ENCODE results near the gene SLX4IP.
"Not testable (repeated sequence)": the region's sequence is repeated elsewhere in the genome, so short reads cannot be mapped to it uniquely, and the experiment has no call there.

SLX4IP gene

DNA sequence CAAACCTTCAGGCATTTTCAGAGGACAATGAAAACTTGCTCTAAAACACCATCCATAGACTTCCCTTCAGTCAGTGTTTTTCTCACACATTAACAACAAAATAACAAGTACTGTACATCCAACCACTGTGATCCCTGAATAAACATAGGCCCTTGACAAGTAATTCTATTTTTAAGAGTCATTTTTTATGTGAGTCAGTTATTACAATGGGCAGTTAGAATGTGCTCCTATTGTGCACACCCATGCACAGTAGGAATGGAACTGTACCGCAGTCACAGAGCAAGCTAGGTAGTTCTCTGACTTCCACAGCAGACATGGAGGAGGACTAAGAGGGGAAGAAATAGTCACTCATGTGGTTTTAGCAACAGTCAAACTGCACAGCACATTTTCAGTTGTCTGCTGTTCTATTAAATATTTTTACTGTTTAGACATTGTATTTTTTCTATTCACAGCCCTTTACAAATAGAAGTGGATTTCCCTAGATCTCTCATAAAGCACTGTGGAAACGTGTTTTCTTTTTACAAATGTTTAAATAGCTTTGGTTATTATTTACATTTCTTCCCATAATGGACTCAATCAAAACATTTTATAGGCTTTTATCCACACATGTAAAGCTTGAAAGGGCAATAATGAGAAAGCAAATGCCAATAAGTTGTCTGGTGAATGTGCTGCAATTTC, 138.3 kb downstream of the SLX4IP start:
- no peak for DNase-seq (ENCODE audit: low read depth in 2 of 2)

DNA sequence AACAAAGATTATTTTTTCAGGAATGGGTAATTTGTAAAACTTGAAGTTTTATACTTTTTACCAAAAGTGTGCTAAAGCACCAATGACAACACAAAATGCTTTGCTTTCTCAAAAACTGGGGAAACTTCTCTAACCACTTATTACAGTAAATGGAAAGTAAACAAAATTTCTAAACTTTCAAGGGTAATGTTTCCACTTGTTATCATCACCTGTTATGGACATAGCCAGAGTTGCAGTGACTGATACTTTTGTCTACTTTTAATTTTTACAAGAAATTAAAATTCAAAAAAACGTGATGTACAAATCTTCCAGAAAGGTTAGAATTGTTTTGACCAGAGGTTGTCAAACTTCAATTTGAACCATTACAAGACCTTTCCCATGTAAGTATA, 138.8 kb downstream of the SLX4IP start:
- no peak for DNase-seq (ENCODE audit: low read depth in 2 of 2)

DNA sequence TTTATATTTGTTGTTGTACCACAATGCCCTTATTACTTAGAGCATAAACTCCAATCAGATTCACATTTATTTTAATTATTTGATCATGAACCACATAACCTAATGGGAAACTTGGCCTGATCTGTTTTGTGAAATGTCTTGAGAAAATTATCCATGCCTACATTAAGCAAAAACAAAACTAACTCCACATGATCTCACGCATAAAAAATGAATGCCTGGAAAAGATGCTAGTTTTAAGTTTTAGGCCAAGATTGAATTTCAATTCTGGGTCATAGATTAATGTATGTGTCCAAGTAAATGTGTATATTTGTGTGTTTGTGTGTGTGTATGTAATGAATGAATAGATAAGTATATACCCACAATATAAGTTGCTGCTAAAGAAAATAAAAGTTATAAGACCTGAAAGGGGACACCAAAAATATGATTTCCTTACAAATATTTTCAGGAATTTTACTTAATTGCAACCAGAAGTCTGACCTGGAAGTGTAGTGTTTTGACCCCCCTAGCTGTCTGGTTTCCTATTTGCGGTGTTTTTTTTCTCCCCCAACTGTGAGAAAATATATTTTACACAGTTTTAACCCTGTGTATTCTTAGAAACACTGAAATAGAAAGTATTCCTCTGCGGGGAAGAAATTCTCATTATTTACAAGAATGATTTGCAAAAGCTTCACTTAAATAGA, 141.4 kb downstream of the SLX4IP start:
- no peak for DNase-seq (ENCODE audit: low read depth in 2 of 2)

DNA sequence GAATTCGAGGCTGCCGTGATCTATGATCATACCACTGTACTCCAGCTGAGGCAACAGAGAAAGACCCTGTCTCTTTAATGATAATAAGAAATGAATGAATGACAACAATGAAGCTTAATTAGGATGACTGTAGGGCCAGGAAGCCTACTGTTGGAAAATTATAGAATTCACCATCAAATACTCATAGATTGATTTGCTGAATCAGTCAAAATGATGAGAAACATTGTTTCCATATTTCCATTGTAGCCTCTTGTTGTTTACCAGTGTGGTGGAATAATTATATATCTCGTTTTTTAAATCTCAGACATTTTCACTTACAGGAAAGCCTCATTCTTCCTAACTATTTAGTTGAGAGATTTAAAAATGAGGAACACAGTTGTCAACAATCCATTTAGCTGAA, 142.5 kb downstream of the SLX4IP start:
- DNase-seq (ENCODE audit: low read depth in 2 of 2): no peak

DNA sequence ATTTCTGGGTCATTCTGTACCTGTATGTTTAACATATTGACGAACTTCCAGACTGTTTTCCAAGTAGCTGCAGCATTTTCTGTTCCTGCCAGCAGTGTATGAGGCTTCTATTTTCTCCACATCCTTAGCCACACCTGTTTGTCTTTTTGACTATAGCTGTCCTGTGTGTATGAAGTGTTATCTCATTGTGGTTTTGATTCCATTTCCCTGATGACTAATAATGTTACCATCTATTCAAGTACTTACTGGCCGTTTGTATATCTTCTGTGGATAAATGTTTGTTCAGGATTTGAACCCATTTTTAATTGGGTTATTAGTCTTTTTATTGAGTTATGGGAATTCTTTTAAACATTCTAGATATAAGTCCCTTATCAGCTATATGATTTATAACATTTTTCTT, 143.5 kb downstream of the SLX4IP start:
- DNase-seq (ENCODE audit: low read depth in 2 of 2): no peak

DNA sequence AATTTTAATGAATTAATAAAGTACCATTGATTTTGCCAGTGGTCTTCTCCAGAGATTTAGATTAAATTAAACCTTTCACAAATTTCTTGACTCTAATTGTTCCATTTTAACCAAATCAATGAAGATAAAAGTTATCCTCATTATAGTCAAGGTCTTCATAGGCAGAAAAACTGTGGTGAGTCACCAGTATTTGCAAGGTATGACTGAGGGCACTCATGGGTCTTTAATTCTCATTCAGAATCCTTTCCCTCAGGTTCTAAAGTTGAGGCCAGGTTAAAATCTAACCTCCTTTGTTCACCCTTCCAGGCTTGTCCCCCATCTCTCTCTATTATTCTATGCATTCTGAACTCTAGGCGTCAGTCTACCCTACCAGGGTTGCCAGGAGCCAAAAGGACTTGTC, 144.8 kb downstream of the SLX4IP start:
- DNase-seq (ENCODE audit: low read depth in 2 of 2): no peak

DNA sequence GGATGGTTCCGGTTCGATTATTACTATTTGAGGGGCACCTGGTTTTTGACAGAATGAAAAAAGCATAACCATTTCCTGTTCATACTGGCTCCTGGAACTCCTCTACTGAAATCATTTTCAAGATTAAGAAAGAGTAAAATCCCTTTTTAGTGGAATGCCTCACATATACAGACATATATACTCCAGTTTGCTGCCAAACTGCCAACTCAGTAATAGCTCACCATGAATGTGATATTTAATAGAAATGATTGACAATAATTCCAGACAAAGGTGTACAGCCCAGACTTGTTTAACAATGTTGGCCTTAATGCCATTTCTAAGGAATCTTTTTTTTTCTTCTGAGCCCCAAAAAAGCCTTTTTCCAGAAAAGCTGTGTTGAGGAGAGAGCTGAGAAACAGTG, 145.6 kb downstream of the SLX4IP start:
- DNase-seq (ENCODE audit: low read depth in 2 of 2): no peak

DNA sequence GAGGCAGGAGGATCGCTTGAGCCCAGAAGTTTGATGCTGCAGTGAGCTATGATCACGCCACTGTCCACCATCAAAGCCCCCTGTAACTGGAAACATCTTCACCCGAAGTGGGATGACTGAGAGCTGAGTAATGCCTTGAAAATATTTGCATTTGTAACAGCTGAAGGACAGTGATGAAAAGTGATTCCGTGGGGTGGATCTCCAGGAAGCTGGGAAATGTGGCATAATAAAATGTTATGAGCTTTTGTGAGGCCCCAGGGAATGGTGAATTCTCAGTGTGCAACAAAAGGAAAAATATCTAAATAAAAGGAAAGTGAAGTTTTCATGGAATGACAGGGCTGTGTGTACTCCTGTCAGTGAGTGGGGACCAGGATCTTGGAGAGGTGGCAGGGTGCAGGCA, 146.7 kb downstream of the SLX4IP start:
- no peak for DNase-seq (ENCODE audit: low read depth in 2 of 2)

DNA sequence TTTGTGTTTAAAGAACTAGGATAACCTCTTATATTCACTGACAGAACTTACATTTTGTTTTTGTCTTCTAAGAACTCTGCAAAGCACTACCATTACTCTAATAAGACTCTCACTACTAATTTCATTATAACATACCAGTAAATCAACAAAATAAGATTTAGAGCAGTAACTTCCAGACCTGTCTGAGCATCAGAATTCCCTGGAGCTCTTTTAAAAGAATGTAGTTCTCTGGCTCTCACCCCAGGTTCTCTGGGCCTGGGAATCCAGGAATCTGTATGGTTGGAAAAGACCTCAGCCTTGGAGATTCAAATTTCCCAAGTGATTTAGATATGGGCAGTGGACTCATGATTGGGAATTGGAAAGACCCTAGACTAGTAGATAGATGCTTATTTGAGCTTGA, 149.3 kb downstream of the SLX4IP start:
- no peak for DNase-seq (ENCODE audit: low read depth in 2 of 2)

DNA sequence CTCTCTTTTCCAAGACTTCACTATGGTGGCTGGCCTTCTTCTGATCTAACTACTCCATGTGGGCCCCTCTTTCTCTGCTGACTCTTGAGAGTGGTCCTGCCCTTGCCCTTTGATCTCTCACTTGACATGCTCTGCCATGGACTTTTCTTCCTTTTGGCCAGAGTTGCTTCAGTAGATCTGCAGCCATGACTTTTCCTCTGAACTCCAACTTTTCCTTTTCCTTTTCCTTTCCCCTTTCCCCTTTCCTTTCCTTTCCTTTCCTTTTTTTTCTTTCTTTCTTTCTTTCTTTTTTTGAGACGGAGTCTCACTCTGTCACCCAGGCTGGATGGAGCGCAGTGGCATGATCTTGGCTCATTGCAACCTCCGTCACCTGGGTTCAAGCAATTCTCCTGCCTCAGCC, 150.2 kb downstream of the SLX4IP start:
- DNase-seq (ENCODE audit: low read depth in 2 of 2): no peak

DNA sequence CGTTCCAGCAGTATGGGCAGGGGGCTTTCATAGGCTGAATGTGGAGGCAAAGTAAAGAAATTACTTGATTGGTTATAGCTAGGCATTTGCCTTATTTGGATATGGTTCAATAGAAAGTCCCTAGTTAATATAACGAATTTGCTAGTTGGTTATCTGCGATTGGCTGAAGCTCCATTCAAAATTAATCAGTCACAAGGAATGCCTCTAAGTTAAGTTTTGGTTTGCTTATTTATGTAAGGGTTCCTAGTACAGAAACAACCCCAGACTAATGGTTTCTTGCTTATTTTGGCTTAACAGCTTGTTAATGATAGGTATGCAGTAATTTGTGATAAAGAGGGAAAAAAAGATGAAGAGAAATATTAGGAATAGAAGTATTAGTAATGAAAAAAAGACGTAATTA, 151.2 kb downstream of the SLX4IP start:
- DNase-seq (ENCODE audit: low read depth in 2 of 2): no peak

DNA sequence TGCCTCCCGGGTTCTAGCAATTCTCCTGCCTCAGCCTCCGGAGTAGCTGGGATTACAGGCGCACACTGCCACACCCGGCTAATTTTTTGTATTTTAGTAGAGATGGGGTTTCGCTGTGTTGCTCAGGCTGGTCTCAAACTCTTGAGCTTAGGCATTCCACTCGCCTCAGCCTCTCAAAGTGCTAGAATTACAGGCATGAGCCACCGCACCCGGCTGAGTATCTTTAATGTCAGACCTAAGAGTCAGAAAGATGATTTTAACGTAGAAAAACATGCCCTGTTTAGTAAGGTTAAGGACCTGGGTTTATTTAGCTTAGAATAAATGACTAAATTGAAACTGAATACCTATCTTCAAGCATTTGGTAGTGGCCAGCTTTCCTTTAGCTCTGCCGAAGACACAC, 155.3 kb downstream of the SLX4IP start:
- not testable (repeated sequence) for DNase-seq (ENCODE audit: low read depth in 2 of 2)

DNA sequence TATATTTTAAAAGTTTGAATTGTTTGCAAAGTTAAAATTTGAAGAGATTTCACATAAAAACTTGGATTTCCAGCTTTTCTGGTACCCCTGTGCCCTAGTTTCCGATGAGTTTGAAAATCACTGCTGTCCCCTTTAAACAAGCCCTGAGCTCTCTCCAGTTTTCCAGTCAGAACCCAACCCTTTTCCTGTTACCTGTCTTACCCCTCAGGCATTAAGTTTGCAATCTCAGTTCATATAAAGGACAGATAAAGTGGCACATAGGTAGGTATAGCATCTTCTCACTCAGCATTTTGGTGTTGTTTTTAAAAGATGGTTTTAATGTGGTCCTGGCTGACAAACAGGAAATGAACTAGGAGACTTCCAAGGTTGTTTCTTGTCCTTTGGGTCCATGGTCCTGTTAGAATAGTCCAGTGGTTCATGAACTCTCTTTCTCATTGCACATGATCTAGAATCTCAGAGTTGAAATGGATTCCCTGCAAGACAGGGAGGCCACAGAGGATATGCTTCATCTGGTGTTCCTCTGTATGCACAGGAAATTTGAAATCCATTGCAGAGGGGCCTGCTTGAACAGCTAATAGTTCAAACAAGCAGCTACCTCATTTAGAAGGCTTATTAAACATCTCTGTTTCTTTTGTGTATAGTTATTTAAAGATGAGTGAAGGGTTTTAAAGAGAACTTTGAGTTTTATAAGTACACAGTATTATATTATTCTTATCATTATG, 156.0 kb downstream of the SLX4IP start:
- no peak for DNase-seq (ENCODE audit: low read depth in 2 of 2)

DNA sequence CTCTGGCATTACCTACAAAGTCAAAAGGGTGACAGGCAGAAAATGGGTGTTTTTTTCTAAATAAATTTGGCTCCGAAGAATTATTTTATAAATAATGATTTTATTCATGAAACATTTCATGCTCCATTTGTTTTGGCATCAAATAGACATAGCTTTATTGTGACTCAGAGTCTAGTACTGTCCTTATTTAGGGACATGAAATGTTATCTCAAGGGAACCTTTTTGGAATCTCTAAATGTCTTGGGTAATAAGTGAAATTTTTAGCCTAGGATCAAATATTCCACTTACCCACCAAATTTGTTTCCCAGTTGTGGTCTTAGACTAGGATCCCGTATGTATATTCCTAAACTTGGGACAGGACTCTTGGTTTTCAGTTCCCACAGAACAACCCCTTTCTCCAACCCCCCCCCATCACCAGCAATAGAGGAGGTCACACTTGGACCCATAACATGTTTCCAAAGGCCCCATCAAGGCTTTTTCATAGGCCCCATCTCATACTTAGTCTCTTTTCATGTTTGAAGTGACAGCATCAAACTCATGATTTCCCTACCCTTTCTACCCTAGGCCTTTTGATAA, 156.9 kb downstream of the SLX4IP start:
- no peak for DNase-seq (ENCODE audit: low read depth in 2 of 2)

DNA sequence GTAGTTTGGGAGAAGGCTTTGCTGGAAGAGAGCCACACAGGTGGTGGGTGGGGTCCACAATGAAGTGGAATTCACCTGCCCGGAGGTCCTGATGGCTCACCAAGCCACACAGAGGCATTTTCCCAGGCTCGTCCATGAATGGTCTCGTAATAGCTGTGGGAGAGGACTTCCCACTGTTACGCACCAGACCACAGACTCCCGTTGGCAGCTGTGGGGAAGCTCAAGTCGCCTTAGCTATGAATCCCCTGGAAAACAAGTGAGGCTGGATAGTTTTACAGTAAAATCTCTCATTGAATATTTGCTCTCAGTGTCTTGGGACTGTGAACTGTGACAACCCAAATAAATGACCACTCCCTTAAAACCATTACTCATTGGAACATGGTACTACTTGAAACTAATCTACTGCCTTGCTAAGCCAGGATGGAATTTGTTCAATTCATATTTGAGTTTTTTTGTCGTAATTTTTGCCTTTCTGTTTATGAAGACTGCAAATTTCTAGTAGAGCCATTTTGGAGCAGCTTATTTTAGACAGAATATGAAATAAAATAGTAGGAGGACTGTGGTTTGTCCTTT, 159.3 kb downstream of the SLX4IP start:
- DNase-seq (ENCODE audit: low read depth in 2 of 2): no peak

DNA sequence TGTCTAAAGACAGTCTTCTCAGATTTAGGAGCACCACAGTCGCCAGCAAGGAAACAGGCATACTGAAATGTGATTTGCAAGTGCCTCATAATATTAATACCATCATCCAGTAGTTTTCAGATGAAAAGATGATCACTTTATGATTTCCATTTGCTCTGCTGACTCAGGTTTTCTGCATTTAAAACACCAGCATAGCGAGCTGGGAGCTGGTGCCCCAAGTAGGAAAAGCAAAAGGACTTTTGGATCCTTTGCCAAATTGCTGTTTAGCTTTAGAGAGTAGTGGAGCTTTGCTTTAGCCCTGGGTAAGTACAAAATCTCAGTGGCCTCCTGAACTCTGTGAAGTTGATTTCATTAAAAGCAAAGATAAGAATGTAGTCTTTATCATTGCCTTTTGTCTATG, 160.2 kb downstream of the SLX4IP start:
- DNase-seq (ENCODE audit: low read depth in 2 of 2): no peak

DNA sequence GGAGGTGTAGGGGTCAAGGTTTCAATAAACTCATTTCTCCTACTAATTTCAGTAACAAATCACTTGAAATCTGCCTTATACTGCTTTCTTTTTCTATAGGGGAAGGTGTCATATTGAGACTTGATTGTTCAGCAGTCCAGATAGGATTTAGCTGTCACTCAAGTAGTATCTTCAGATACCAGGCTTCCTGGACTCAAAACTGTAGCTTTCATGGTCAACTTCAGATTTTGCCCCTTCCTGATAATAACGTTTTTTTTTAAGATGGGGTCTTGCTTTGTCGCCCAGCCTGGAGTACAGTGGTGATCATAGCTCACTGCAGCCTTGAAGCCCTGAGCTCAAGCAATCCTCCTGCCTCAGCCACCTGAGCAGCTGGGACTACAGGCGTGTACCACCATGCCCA, 160.9 kb downstream of the SLX4IP start:
- DNase-seq (ENCODE audit: low read depth in 2 of 2): no peak

DNA sequence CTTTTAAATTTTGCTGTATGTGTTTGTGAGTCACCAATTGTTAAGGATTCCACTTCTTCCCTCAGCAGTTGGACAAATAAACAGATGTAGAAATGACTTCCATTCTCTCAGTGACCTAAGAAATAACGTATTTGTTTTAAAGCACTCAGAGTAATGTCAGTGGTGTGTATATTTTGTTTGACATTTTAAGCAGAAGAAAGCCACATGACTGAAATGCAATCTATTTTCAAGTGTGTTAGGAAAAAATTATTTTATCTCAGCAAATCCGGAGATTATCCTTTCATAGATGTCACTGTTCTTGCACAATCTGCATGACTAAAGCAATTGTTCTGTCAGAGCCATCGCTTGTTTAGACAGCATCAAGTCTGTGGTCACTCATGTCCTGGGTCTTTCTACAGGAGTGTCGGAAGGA, 161.6 kb downstream of the SLX4IP start:
- DNase-seq (ENCODE audit: low read depth in 2 of 2): no peak

DNA sequence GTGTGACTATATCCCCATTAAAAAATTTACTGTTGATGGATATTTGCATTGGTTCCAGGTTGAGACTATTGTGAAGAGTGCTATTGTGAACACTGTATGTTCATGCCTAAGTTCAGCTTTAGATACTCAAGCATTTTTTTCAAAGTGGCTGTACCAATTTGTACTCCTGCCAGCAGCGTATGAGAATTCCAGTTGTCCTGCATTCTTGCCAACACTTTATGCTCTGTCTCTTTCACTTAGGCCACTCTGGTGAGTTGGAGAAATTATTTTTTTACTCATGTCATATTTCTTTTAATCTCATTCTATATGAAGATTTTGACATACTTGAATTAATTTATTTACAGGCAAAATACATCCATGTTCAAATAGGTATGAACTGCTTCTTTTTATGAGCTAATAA, 162.5 kb downstream of the SLX4IP start:
- DNase-seq (ENCODE audit: low read depth in 2 of 2): no peak

DNA sequence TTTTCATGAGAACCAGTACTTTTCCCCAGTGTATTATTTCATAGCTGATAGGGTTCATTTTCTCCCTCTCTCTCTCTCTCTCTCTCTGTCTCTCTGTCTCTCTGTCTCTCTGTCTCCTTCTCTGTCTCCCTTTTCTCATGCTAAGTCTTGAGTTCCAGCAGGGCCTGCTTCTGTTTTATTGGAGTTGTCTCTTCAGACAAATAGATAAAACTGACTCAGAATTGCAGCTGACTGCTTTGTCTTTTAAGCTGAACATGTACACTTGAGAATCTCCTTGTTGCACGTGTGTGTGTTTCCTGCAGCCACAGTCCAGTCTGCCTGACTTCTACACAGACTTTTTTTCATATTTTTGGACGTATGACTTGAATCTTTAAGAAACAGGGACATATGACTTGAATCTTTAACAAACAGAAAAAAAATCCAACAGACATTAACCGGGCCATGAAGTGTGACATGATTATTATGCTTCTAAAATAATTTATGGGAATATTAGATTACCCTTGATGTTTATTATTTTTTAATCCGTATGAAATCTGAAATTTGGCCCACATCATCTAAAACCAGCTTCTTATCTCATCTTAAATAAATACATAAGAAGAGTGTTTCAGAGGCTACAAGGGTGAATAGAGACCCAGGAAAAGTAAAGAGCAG, 167.2 kb downstream of the SLX4IP start:
- no peak for DNase-seq (ENCODE audit: low read depth in 2 of 2)

DNA sequence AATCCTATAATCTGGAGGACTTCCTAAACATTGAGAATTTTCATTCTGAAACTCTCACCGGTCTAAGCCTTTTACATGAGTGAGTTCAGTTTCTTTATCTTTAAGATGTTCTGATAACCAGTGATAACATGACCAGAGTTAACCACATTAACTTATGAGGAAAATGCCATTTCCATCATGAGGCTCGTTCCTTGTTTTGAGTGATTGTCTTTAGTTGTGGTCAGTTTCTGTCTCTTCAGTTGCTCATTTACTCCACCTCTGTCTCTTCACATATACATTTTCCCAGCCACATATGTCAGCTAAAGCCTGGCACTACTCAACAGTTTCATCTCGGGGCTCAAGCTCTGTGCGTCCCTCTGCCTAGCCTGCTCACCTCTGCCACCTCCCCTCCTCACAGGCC, 168.3 kb downstream of the SLX4IP start:
- no peak for DNase-seq (ENCODE audit: low read depth in 2 of 2)
